GM03348 (cell line): ENCODE results near the gene NRDC.

Experiments
- DNase-seq: peaks from one replicate; pipeline ENCODE4 v3.0.0; 2012; ENCODE audit warnings: low spot score

The NRDC gene, protein sequence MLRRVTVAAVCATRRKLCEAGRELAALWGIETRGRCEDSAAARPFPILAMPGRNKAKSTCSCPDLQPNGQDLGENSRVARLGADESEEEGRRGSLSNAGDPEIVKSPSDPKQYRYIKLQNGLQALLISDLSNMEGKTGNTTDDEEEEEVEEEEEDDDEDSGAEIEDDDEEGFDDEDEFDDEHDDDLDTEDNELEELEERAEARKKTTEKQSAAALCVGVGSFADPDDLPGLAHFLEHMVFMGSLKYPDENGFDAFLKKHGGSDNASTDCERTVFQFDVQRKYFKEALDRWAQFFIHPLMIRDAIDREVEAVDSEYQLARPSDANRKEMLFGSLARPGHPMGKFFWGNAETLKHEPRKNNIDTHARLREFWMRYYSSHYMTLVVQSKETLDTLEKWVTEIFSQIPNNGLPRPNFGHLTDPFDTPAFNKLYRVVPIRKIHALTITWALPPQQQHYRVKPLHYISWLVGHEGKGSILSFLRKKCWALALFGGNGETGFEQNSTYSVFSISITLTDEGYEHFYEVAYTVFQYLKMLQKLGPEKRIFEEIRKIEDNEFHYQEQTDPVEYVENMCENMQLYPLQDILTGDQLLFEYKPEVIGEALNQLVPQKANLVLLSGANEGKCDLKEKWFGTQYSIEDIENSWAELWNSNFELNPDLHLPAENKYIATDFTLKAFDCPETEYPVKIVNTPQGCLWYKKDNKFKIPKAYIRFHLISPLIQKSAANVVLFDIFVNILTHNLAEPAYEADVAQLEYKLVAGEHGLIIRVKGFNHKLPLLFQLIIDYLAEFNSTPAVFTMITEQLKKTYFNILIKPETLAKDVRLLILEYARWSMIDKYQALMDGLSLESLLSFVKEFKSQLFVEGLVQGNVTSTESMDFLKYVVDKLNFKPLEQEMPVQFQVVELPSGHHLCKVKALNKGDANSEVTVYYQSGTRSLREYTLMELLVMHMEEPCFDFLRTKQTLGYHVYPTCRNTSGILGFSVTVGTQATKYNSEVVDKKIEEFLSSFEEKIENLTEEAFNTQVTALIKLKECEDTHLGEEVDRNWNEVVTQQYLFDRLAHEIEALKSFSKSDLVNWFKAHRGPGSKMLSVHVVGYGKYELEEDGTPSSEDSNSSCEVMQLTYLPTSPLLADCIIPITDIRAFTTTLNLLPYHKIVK

DNA sequence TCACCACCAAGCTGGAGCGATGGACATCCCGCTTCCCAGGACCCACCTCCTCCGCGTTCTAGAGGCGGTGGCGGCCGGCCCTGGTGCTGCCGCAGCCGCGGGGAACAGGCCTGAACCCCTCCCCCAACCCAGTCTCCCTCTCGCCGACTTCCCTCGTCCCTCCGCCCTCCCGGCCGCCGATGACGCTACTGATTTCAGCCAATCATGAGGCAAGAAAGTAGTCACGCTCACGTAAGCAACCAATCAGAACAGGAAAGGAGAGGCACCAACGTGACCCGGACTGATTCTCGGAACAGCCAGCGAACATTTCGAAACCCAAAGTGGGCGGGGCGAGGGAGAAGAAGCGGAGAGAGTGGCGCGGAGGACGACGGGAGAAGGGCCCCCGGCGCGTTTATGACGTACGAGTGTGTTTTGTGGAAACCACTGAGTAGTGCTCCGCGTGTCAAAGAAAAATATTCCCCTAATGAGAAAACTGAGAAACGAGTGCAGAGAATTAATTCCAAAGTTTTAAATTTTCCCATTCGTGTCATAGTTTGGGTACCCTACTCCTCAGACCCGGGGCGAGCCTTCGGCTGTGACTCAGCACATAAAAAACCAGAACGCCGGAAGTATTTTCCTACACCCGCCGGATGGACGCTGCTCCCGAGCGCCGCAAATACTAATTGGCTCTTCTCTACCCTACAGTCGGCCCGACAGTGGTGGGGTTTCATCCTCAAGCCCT is at the start of gene NRDC:
NRDC (minus strand) TSS at position 112 of the 721 bp plus-strand sequence. CDS start 112 bp downstream, outside the sequence.
- DNase-seq: peak; percentile 99

DNA sequence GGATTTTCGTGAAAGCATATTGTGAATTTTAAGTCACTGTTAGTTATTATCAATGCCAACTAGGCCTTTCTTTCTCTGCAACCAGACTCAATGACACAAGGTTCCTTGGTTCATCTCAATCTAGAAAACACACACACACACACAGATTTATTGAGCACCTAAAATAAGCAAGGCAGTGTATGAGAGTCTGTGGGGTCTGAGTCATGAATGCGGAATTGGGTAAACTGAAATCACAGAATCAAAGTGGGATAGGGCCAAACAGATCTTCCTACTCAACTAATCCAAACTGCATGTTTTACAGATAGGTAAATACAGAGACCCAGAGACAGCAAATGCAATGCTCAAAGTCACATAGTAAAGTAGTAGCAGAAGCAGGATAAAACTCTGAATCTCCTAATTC is 48.5 kb upstream of the NRDC start:
- peak; percentile 27 for DNase-seq

DNA sequence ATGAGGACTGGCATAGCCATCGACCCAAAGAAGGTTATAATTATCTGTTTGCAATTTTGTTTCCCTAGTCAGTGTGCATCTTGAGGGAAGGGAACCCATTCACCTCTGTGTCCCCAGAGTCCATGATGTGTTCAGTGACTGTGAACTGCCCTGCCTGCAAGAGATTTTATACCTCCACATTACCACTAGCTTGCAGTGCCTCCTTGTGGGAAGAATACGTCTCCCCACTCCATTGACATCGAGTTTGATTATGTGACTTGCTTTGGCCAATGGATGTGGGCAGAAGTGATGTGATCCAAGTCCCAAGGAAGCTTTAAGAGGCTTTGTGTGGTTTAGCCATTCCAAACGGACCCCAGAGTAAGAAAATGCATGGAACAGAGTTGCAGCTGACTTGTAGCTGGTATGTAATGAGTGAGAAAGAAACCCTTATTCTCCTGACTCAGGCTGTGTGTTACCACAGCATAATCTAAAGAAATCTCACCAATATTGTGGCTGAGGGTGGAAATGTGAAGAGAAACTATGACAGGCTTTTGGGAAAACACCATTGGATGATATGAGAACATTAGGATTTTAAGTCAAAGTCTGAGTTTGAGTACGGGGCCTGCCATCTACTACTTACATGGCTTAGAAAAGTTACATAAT is 47.8 kb upstream of the NRDC start:
- DNase-seq: peak; percentile 46

DNA sequence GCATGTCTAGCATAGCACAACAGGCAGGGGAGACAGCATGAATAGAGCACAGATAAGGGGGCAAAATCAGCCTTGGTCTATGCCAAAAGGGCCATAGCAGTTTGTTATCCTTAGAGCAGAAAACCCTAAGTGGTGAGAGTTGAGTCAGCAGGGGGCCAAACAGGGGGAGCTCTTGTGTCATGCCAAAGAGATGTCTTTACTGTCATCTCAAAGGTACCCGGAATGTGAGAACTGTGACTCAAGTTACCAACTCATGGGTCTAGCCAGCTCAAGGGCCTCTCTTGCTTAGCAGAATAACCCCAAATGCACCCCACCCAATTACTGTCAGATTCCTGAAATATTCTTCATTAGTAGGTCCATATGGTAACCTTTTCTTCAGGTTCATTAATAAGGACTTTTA is 45.9 kb upstream of the NRDC start:
- peak; percentile 60 for DNase-seq

DNA sequence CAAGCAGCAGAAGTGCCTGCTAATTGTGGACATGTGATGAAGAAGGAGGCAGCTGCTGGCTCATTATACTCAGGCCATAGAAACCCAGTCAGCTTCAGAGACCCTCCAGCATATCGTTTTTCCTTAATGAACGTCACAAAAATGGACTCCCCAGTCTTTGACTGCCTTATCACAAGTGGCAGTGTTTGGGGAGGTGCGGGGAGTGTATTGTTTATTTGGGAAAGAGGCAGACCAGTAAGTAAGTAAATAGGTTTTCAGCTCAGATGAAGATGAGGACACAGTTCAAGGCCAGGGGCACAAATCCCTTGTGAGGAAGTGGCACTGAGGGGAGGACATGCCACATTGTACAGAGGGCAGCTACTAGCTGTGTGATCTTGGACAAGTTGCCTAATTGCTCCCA is 43.5 kb upstream of the NRDC start:
- no peak for DNase-seq

DNA sequence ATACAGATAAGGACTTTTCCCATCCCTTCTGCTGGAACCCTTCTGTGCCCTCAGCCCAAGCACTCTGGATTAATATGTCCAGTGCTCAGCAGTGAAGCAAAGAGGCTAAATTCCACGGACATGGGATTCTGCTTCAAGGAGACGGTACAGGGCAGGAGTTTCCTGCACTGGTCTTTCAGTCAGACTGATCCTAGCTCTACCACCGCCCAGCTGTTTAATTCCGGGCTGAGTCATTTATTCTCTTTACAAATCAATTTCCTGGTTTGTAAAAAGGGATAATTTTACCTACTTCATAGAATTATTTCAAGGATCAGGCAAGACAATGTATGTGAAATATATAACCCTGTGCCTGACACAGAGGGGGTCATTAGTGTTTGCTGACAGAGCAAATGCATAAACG is 41.6 kb upstream of the NRDC start:
- DNase-seq: no peak

DNA sequence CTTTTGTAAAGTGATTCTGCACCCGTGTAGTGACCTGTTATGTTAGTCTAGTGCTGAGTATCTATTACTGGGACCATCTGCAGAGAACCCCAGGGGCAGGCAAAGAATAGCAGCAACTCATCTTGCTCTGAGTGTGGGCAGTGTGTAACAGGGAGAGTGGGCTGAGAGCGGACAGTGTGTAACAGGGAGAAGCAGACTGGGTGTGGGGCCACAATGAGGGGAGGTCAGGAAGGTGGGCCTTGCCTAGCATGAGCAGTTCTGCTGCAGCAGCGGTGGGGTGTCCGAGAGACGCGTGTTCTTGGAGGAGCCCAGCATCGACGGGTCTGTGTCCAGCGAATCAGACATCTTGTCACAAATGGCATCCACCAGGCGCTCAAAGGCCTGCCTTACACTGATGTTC is 41.2 kb upstream of the NRDC start:
- no peak for DNase-seq

DNA sequence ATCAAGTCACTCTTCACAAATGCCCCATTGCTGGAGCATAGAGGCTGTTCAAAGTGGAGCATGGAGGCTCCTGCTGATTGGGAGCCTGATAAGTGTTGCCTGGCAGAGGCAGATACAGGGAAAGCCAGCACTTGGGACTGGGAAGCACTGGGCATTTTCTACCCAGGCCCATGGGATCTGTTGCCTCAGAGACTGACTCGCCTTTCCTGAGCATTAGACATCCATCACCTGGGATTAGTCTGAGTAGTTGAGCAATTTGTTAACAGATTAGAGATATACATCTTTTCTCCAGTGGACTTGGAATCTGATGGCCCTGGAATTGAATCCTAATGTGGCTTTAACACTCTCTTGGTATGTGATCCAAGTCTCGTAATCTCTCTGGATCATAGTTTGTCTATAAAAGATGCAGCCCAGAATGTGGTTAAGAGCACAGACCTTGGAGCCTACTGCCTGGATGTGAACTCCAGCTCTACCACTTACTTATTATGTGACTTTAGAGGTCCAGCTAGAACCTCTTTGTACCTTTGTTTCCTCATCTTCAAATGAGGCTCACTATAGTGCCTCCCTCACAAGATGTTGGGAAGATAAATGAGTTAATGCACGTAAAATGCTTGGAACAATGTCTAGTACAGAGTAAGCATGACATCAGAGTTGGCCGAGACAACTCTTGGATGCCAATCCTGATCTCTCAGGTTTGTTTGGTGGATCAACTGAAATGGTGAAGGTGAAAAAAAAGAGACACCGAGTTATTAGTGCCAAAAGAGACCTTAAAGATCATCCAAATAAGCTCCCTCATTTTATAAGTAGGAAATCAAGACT is 38.3 kb upstream of the NRDC start:
- peak; percentile 32 for DNase-seq

DNA sequence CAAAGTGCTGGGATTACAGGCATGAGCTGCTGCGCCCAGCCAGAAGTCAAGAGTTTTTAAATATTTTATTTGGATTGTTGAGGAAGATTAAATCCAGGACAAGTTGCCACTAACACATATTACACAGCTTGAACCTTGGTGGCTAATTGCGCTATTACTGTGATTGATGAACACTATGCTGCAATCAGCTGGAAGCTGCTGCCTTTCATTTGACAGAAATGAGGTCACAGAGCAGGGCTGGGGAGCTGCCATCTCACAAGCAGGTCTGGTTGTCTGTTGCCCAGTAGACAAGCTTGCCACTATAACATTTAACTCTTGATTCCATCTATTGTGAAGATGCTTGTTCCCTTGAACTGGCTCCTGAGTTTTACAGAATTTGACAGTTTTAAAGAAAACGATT is 37.4 kb upstream of the NRDC start:
- DNase-seq: no peak

DNA sequence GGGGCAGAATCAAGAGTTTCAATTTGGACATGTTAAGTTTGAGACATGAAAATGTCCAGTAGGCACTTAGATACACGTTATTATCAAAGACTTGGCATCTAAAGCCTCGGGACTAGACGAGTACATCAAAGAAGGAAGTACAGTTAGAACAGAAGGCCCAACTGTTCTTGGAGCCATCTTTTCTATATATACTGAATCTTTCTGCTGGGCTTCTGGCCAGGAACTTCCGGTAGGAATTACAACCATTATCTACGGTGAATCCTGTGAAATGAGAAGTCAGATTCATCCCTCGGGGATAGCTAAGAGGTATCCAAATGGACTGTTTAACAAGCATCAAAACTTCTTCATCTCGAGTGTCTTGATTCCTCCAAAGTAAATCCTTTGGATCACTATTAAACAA is 34.4 kb upstream of the NRDC start:
- no peak for DNase-seq

DNA sequence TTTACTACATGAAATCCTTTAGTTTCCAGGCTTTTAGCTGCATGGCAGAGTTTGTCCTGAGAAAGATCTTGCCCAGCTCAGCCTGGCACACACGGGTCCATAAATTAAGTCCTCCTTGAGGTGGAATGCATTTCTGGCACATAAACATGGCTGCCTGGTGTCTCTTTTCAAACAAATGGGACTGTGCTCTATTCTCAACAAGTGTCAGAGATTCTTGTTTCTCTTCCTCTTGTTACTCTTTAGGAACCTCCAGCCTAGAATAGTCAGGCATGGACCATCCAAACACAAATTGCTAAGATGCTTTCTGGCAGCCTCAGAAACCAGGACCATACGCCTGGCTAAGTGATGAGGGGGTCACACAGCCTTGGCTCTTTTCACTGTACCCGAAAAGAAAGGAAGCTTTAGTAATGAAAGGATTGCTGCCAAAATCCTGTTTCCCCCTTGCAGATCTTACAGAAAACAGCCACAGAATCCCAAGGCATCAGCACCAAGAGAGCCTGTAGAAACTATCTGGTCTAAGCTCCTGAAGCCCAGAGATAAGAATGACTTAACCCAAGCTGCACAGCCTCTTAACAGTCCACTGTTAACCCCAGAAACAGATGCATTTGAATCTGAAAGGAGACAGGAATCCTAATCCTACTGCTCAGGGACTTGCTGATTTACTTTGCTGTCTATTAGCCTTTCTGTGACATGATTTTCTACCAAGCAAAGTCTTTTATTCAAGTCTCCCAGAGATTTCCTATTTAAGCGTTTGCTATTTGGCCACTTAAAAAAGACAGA is 31.9 kb upstream of the NRDC start:
- no peak for DNase-seq

DNA sequence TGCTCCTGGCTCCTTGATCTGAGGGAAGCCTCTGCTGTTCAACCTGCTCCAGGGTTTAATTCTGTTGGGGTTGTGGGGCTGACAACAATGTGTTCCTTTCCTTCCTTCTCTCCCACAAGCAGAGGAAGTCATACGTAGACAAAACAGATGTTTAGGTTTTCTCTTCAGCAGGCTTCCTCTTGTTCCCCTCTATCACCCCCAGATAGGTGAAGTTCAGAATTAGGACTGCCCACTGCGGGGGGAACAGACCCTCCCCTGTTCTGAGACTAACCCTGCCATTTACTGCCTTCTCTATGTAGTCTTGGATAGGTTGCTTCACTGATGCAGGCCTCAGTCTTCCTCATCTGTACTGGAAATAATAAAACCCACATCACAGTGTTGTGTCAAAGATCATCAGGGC is 30.0 kb upstream of the NRDC start:
- DNase-seq: no peak

DNA sequence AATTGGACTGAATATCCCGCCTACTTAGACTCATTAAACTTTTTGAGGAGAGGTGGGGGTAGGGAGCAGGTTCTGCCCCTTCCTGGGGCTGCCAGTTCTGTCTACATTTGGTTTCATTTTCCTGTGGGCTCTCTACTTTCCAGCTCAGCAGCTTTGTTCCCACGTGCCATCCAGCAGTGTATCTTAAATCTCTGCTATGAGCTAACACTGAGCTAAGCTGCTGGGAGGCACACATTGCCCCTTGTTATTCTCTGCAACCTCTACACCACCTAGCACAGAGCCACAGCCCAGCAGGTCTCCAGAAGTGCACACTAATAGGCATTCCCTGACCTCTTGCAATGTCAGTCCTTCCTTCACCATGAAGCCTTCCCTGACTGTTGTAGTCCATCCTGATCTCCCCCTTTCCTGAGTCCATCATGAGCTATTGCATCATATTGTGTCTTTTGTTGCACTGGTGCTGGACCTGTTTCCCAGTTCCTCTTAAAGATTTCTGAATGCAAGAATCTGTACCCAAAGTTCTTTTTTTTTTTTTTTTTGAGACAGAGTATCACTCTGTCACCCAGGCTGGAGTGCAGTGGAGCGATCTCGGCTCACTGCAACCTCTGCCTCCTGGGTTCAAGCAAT is 28.7 kb upstream of the NRDC start:
- DNase-seq: peak; percentile 21

DNA sequence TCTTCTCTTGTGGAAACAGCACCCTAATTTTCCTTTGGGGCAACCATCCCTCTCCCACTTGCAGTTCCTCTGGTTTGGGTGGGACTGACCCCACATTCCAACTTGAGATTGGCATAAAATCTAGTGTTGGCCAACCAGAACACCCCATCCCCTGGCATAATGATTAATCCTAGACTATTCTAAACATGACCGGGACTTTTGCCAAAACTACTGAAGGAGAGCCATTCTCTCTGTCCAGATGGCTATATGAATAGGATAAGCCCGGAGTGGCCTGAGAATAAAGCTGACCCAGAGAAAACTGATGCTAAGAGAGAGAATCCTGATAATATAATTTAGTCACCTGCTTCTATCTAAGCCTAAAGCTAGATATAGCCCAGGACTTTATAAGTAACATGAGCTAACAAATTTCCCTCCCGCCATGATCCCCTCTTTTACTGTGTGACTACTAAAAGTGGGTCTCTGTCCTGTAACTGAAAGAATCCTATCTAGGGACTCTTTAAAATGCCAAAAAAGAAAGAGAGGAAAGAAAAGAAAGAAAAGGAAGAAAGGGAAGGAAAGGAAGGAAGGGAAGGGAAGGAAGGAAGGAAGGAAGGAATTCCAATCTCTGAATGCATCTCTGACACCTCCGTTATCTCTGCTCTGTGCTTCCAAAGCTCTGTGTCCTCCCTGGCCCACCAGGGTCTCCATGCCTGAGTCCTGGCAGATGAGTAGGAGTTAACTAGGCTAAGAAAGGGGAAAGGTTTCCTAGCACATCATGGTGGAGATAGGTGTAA is 28.0 kb upstream of the NRDC start:
- peak; percentile 35 for DNase-seq

DNA sequence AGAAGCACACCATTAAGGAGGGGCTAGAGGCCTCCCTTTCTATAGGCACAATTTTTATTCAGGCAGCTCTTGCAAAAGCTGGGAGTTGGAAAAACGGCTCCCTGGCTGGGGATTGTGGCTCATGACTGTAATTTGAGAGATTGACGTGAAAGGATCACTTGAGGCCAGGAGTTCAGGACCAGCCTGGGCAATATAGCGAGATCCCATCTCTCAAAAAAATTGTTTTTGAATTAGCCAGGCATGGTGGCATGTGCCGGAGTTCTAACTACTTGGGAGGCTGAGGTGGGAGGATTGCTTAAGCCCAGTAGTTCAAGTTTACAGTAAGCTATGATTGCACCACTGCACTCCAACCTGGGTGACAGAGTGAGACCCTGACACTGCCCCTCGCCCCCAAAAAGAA is 23.9 kb upstream of the NRDC start:
- DNase-seq: no peak

DNA sequence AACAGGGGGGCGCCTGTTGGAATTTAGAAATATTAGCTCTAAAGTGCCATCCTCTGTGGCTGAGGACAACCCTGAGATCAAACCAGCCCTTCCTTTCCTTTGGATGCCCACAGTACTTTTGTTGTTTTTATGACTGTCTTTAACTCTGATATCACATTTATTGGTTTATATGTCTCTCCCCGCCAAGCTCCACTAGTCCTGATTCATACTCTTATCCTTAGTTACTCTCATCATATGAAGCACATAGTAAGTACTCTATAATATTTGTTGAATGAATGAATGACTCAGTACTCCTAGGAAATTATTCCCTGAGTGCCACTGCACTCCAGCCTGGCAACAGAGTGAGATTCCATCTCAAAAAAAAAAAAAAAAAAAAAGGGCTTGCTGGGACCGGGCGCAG is 22.6 kb upstream of the NRDC start:
- DNase-seq: no peak

DNA sequence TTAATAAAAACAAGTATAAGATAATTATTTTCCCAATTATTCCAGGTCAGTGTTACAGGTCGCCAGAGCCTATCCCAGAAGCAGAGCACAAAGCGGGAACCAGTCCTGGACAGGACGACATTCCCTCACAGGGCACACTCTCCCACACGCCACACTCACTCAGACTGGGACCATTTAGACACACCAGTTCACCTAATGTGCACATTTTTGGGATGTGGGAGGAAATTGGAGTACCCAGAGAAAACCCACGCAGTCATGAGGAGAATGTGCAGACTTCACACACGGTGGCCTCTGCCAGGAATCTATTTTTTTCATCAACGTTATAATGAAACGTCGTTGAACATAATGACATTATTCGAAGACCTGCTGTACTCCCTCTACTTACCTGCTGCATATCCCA is 20.5 kb upstream of the NRDC start:
- no peak for DNase-seq

DNA sequence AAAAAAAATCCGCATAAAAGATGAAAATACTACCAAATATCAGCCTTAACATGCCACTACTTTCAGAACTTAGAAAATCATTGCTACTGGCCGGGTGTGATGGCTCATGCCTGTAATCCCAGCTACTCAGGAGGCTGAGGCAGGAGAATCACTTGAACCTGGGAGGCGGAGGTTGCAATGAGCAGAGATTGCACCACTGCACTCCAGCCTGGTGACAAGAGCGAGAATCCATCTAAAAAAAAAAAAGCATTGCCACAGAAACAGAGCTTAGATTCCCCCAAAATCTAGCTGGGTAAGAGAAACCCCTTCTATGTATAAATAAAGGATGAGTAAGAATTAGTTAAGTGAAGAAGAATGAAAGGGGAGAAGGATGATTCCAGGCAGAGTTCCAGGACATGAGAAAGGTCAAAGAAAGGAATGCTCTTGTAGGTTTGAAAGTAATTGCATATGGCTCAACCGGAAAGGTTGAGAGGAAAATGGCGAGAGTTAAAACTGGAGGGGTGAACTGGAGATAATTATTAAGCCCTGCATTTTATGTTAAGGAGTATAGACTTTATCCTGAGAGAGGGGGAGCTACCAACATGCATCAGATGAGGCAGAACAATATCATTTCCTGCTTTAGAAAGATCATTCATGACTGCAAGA is 19.7 kb upstream of the NRDC start:
- peak; percentile 75 for DNase-seq
